Keratinocyte (primary cell): Measurements from ENCODE around the gene LACC1. TPM values are rescaled to one million over a fixed set of nuclear protein-coding genes. Genes with fewer than 3 reads are reported as not detected.

Experiments
- DNase-seq: peaks from one replicate; pipeline ENCODE4 v3.0.0-alpha.2; 2011; ENCODE audit warnings: low read depth, missing footprints, low spot score
- FAIRE-seq: peaks from 2 replicates; lab custom pipeline; 2011; peaks lifted over from hg19 to GRCh38; lab: Jason Lieb, UNC
- H2AFZ ChIP-seq: 2 replicates; pipeline ENCODE4 v1.6.0; 2012; ENCODE audit warnings: low read length, control low read depth, inconsistent platforms; ENCODE audit not compliant: control insufficient read depth
- H3K27ac ChIP-seq: 2 replicates; pipeline ENCODE4 v1.5.1; 2011; ENCODE audit warnings: low read length; ENCODE audit not compliant: control insufficient read depth, insufficient read depth
- H3K27me3 ChIP-seq: 3 replicates; pipeline ENCODE4 v1.6.0; 2011; ENCODE audit warnings: low read length; ENCODE audit not compliant: control insufficient read depth, insufficient read depth; ENCODE audit errors: extremely low read depth
- H3K36me3 ChIP-seq, 2 experiments: 2 replicates in 1 of 2; 3 replicates in 1 of 2; pipeline ENCODE4 v1.5.1; 2011; ENCODE audit warnings: low read length in 2 of 2, mild to moderate bottlenecking in 1 of 2; ENCODE audit not compliant: control insufficient read depth in 2 of 2, insufficient read depth in 2 of 2; ENCODE audit errors: extremely low read depth in 1 of 2
- H3K4me1 ChIP-seq: 3 replicates; pipeline ENCODE4 v1.5.1; 2011; ENCODE audit warnings: low read length; ENCODE audit not compliant: control insufficient read depth, insufficient read depth; ENCODE audit errors: extremely low read depth
- H3K4me2 ChIP-seq: 3 replicates; pipeline ENCODE4 v1.6.0; 2011; ENCODE audit warnings: low read depth, low read length; ENCODE audit not compliant: control insufficient read depth, insufficient read depth; ENCODE audit errors: extremely low read depth
- H3K4me3 ChIP-seq, 3 experiments: fragments of 200-600 bp in 1 of 3; sonication (generic) in 1 of 3; 2 replicates in 2 of 3; 3 replicates in 1 of 3; pipeline ENCODE4 v1.5.1; 2011 to 2016; ENCODE audit warnings: low read length in 3 of 3, mild to moderate bottlenecking in 3 of 3, control low read depth in 2 of 3, inconsistent platforms in 1 of 3, low read depth in 1 of 3, mixed read lengths in 1 of 3, mixed run types in 1 of 3, moderate library complexity in 1 of 3; ENCODE audit not compliant: control insufficient read depth in 2 of 3, insufficient read depth in 2 of 3; ENCODE audit errors: extremely low read depth in 1 of 3
- H3K79me2 ChIP-seq: 2 replicates; pipeline ENCODE4 v1.6.0; 2012; ENCODE audit warnings: low read length; ENCODE audit not compliant: control insufficient read depth, insufficient read depth
- H3K9ac ChIP-seq: 3 replicates; pipeline ENCODE4 v1.6.0; 2011; ENCODE audit warnings: low read length; ENCODE audit not compliant: control insufficient read depth, insufficient read depth; ENCODE audit errors: extremely low read depth
- H3K9me1 ChIP-seq: 3 replicates; pipeline ENCODE4 v1.6.0; 2011; ENCODE audit warnings: low read length; ENCODE audit not compliant: control insufficient read depth, insufficient read depth; ENCODE audit errors: extremely low read depth
- H3K9me3 ChIP-seq: 2 replicates; pipeline ENCODE4 v1.5.1; 2012; ENCODE audit warnings: low read depth, low read length; ENCODE audit not compliant: control insufficient read depth
- H4K20me1 ChIP-seq: 3 replicates; pipeline ENCODE4 v1.6.0; 2011; ENCODE audit warnings: low read length; ENCODE audit not compliant: control insufficient read depth, insufficient read depth; ENCODE audit errors: extremely low read depth
- CTCF ChIP-seq, 3 experiments: IDR thresholded peaks in 1 of 3; conservative IDR thresholded peaks in 1 of 3; optimal IDR thresholded peaks in 1 of 3; 2 replicates in 2 of 3; 3 replicates in 1 of 3; pipeline versions ENCODE3 to v1.5.1; 2011; ENCODE audit warnings: low read length in 3 of 3, mild to moderate bottlenecking in 3 of 3, moderate library complexity in 2 of 3, control low read depth in 1 of 3, inconsistent platforms in 1 of 3; ENCODE audit not compliant: insufficient read depth in 2 of 3; ENCODE audit errors: extremely low read depth in 1 of 3
- EZH2 ChIP-seq: IDR thresholded peaks from one replicate; pipeline ENCODE4 v1.6.1; 2012; ENCODE audit warnings: inconsistent platforms, mild to moderate bottlenecking, low read length, moderate library complexity
- dilution Hi-C: fragments of 300-500 bp; cut with MboI; formaldehyde crosslinking; loops from one replicate; pipeline ENCODE4 v1.7.0; 2020; ENCODE audit warnings: low sequenced_read_pairs; ENCODE audit not compliant: extremely low pct_ligation_motif_present
- polyA plus RNA-seq, 5 experiments: library from polyadenylated mRNA; depleted of rRNA in 3 of 5; stranded (reverse) in 3 of 5; stranded (forward) in 1 of 5; unstranded in 1 of 5; fragments of >200 nt; gene quantifications; 1 replicate in 1 of 5; 2 replicates in 3 of 5; 3 replicates in 1 of 5; pipeline versions ENCODE4 v1.2.1 to v1.2.3, GENCODE V29; 2011 to 2012; ENCODE audit warnings: missing spikeins in 2 of 5, low read depth in 1 of 5, low replicate concordance in 1 of 5

The LACC1 gene
- polyA plus RNA-seq, 1 donor (not counting 4 experiments of a cell fraction or from before 2014, with no cell fraction given): 6.5 TPM

- DNase-seq: no peak
- H3K9me1 ChIP-seq: no peaks in the 10 kb centered on the region
- no peaks in the 10 kb centered on the region for H3K79me2 ChIP-seq
- no peak overlapping the region for H3K9ac ChIP-seq
- H3K36me3 ChIP-seq: no peaks in the 10 kb centered on the region
- H3K4me2 ChIP-seq: no peak overlapping the region
- no peak overlapping the region for H2AFZ ChIP-seq
- TF ChIP-seq EZH2 (no peak), CTCF (optimal IDR thresholded peaks at IDR 0.05 in 1 of 3, IDR thresholded peaks at IDR 0.05 in 1 of 3, conservative IDR thresholded peaks at IDR 0.05 in 1 of 3; ENCODE audit: extremely low read depth in 1 of 3, insufficient read depth in 2 of 3, low read length in 3 of 3) (peak in 1 of 3 experiments; percentile 26)
- dilution Hi-C loops: no loop called here
- H4K20me1 ChIP-seq: no peaks in the 10 kb centered on the region
- H3K9me3 ChIP-seq: no peaks in the 10 kb centered on the region
- no peak for FAIRE-seq
- H3K4me3 ChIP-seq: no peak overlapping the region
- no peaks in the 10 kb centered on the region for H3K27me3 ChIP-seq
- no peak overlapping the region for H3K27ac ChIP-seq
- H3K4me1 ChIP-seq: no peaks in the 10 kb centered on the region
Measured at GRCh38 chr13:43894438-43894837, 14.7 kb downstream of the LACC1 start.

GRCh38 chr13:43895940-43896339 is 16.2 kb downstream of the LACC1 start:
- FAIRE-seq (no peak), DNase-seq (no peak)
- H3K4me2 ChIP-seq: no peak overlapping the region

More at GRCh38 chr13:43895940-43896339, 16.2 kb downstream of the LACC1 start:
- dilution Hi-C loops: no loop called here
- no peak for TF ChIP-seq EZH2
- TF ChIP-seq CTCF (optimal IDR thresholded peaks at IDR 0.05 in 1 of 3, IDR thresholded peaks at IDR 0.05 in 1 of 3, conservative IDR thresholded peaks at IDR 0.05 in 1 of 3; ENCODE audit: extremely low read depth in 1 of 3, insufficient read depth in 2 of 3, low read length in 3 of 3): no peak
- H3K9me3 ChIP-seq: no peaks in the 10 kb centered on the region
- H3K4me3 ChIP-seq: no peak overlapping the region
- no peak overlapping the region for H3K9ac ChIP-seq
- no peaks in the 10 kb centered on the region for H3K9me1 ChIP-seq
- H3K27me3 ChIP-seq: no peaks in the 10 kb centered on the region
- no peak overlapping the region for H2AFZ ChIP-seq
- no peaks in the 10 kb centered on the region for H3K36me3 ChIP-seq
- no peaks in the 10 kb centered on the region for H3K4me1 ChIP-seq
- H3K27ac ChIP-seq: no peak overlapping the region
- no peaks in the 10 kb centered on the region for H4K20me1 ChIP-seq
- H3K79me2 ChIP-seq: no peaks in the 10 kb centered on the region
